GM19238 (cell line): ENCODE results near the gene NRP2.

Source experiments
- DNase-seq: peaks from one replicate; pipeline ENCODE4 v3.0.0; 2011; ENCODE audit warnings: low spot score; ENCODE audit not compliant: insufficient read length

NRP2 gene

GRCh38 chr2:205730191-205730590, 47.9 kb downstream of the NRP2 start:
- DNase-seq = no peak

GRCh38 chr2:205730701-205731582, 48.6 kb downstream of the NRP2 start:
- no peak for DNase-seq

GRCh38 chr2:205731583-205731981, 49.3 kb downstream of the NRP2 start:
- no peak for DNase-seq

- DNase-seq = no peak
Measured at GRCh38 chr2:205732314-205732713, 50.0 kb downstream of the NRP2 start.

- DNase-seq = no peak
Measured at GRCh38 chr2:205733082-205733481, 50.8 kb downstream of the NRP2 start.

- DNase-seq = no peak
Measured at GRCh38 chr2:205733648-205734047, 51.3 kb downstream of the NRP2 start.

GRCh38 chr2:205734436-205735037, 52.2 kb downstream of the NRP2 start:
- no peak for DNase-seq

- no peak for DNase-seq
Measured at GRCh38 chr2:205738117-205738968, 56.0 kb downstream of the NRP2 start.

- no peak for DNase-seq
Measured at GRCh38 chr2:205739620-205740019, 57.3 kb downstream of the NRP2 start.

- DNase-seq = no peak
Measured at GRCh38 chr2:205740381-205740780, 58.1 kb downstream of the NRP2 start.

GRCh38 chr2:205741256-205741978, 59.1 kb downstream of the NRP2 start:
- DNase-seq = no peak

- DNase-seq = no peak
Measured at GRCh38 chr2:205743137-205743536, 60.8 kb downstream of the NRP2 start.

- no peak for DNase-seq
Measured at GRCh38 chr2:205744074-205744591, 61.8 kb downstream of the NRP2 start.

GRCh38 chr2:205745661-205746419, 63.5 kb downstream of the NRP2 start:
- DNase-seq = no peak

- DNase-seq = no peak
Measured at GRCh38 chr2:205746420-205746785, 64.1 kb downstream of the NRP2 start.

GRCh38 chr2:205747829-205748386, 65.6 kb downstream of the NRP2 start:
- no peak for DNase-seq

GRCh38 chr2:205748639-205749038, 66.3 kb downstream of the NRP2 start:
- DNase-seq = no peak

- no peak for DNase-seq
Measured at GRCh38 chr2:205749078-205749477, 66.8 kb downstream of the NRP2 start.

GRCh38 chr2:205750797-205751196, 68.5 kb downstream of the NRP2 start:
- DNase-seq = no peak

- DNase-seq = no peak
Measured at GRCh38 chr2:205751569-205752031, 69.3 kb downstream of the NRP2 start.
